SU-DHL-6 (cell line): Measurements from ENCODE around the gene NEGR1.

Source experiments
- H2AFZ ChIP-seq: fragments of 200-600 bp; sonication (generic); 2 replicates; pipeline ENCODE4 v1.6.1; 2014; ENCODE audit warnings: low read depth, mild to moderate bottlenecking, moderate library complexity, mixed read lengths, antibody characterized with exemption, low read length; ENCODE audit not compliant: severe bottlenecking
- H3F3A ChIP-seq: fragments of 200-600 bp; shearing (Covaris generic); 2 replicates; pipeline ENCODE4 v1.6.0; 2016; ENCODE audit warnings: antibody characterized with exemption, mild to moderate bottlenecking; ENCODE audit not compliant: insufficient read depth
- H3K27ac ChIP-seq: fragments of 200-600 bp; sonication (generic); 2 replicates; pipeline ENCODE4 v1.5.1; 2016; ENCODE audit warnings: low read depth, mild to moderate bottlenecking, low read length, moderate library complexity, mixed read lengths
- H3K27me3 ChIP-seq: fragments of 200-600 bp; sonication (generic), shearing (Covaris generic); 2 replicates; pipeline ENCODE4 v1.6.0; 2014; ENCODE audit warnings: mild to moderate bottlenecking, low read length
- H3K36me3 ChIP-seq: fragments of 200-600 bp; sonication (generic); 2 replicates; pipeline ENCODE4 v1.6.1; 2014; ENCODE audit warnings: mild to moderate bottlenecking, low read length, mixed read lengths
- H3K4me2 ChIP-seq: fragments of 300-600, 200-600 bp; shearing (Covaris generic), sonication (generic); 2 replicates; pipeline ENCODE4 v1.6.0; 2014; ENCODE audit warnings: low read length, low read depth, mild to moderate bottlenecking; ENCODE audit not compliant: poor library complexity, severe bottlenecking
- H3K4me3 ChIP-seq: fragments of 200-600 bp; sonication (generic); 2 replicates; pipeline ENCODE4 v1.5.1; 2014; ENCODE audit warnings: antibody characterized with exemption, low read length, mild to moderate bottlenecking, mixed read lengths; ENCODE audit not compliant: insufficient read depth, poor library complexity, severe bottlenecking
- H3K79me2 ChIP-seq: fragments of 200-600 bp; sonication (generic); 2 replicates; pipeline ENCODE4 v1.6.1; 2014; ENCODE audit warnings: mild to moderate bottlenecking, low read length, moderate library complexity; ENCODE audit not compliant: insufficient read depth
- H3K9ac ChIP-seq: fragments of 200-600 bp; sonication (generic); 2 replicates; pipeline ENCODE4 v1.7.0; 2014; ENCODE audit warnings: mild to moderate bottlenecking, low read length
- H3K9me2 ChIP-seq: fragments of 200-600 bp; sonication (generic); replicated peaks from 2 replicates; pipeline ENCODE4 v1.6.1; 2014; ENCODE audit warnings: low read length; ENCODE audit not compliant: insufficient read depth
- H3K9me3 ChIP-seq: fragments of 200-600 bp; sonication (generic); 2 replicates; pipeline ENCODE4 v1.6.1; 2014; ENCODE audit warnings: low read length, mixed read lengths; ENCODE audit not compliant: insufficient read depth
- H4K20me1 ChIP-seq: fragments of 200-600 bp; sonication (generic); 2 replicates; pipeline ENCODE4 v1.6.1; 2014; ENCODE audit warnings: low read depth, mild to moderate bottlenecking, antibody characterized with exemption, low read length, moderate library complexity, mixed read lengths
- EZH2phosphoT487 ChIP-seq: fragments of 200-600 bp; sonication (generic), shearing (Covaris generic); conservative IDR thresholded peaks from 2 replicates; pipeline ENCODE4 v1.6.1; 2018; ENCODE audit warnings: mild to moderate bottlenecking, antibody characterized with exemption, low read length, moderate library complexity, mixed read lengths
- TF ChIP-seq, protein P1 (sequence below): fragments of 200-600 bp; sonication (generic); IDR thresholded peaks from one replicate; pipeline ENCODE4 v1.5.1; 2017; ENCODE audit warnings: antibody characterized with exemption, mild to moderate bottlenecking, low read length, moderate library complexity; ENCODE audit not compliant: insufficient read depth, poor library complexity, severe bottlenecking

The NEGR1 gene

DNA sequence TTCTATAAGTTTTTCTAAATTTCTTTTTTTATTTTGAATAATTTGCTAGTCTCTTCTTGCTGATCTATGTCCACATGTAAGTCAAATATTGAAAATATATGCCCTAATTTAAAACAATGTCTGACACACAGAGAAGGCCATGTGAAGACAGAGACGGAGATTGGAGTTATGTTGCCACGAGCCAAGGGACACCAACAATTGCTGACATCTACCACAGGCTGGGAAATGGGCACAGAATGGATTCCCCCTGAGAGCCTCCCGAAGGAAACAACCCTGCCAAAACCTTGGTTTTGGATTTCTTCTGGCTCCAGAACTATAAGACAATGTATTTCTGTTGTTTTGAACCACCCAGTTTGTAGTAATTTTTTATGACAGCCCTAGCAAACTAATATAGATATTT is 716.5 kb downstream of the NEGR1 start:
- H2AFZ ChIP-seq, result no peak overlapping the region
- H3K79me2 ChIP-seq, result no peaks in the 10 kb centered on the region

DNA sequence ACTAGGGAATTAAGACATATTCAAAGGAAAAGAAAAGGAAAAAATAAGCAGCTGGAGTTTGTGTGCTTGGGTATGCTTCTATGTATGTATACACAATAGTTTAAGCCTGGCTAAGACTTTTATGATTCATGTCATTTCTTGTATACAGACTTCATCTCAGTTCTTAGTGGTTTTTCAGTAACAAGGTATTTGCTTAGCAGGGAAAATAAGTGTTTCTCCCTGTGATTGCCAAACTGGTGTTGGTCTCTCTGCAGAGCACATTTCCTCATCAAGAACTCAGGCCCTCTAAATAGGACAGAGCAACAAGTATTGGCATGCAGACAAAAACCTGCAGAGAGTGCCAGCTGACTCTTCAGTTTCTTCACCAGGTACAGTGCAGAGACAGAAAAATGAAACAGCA is 717.1 kb downstream of the NEGR1 start:
- H3K36me3 ChIP-seq, result no peaks in the 10 kb centered on the region
- no peaks in the 10 kb centered on the region for H3K27me3 ChIP-seq
- no peaks in the 10 kb centered on the region for H3F3A ChIP-seq
- H4K20me1 ChIP-seq, result no peaks in the 10 kb centered on the region
- no peaks in the 10 kb centered on the region for H3K9me3 ChIP-seq
- no peak overlapping the region for H3K4me2 ChIP-seq
- H3K9me2 ChIP-seq, result no peaks in the 10 kb centered on the region
- H3K9ac ChIP-seq, result no peak overlapping the region
- TF ChIP-seq, protein P1, sequence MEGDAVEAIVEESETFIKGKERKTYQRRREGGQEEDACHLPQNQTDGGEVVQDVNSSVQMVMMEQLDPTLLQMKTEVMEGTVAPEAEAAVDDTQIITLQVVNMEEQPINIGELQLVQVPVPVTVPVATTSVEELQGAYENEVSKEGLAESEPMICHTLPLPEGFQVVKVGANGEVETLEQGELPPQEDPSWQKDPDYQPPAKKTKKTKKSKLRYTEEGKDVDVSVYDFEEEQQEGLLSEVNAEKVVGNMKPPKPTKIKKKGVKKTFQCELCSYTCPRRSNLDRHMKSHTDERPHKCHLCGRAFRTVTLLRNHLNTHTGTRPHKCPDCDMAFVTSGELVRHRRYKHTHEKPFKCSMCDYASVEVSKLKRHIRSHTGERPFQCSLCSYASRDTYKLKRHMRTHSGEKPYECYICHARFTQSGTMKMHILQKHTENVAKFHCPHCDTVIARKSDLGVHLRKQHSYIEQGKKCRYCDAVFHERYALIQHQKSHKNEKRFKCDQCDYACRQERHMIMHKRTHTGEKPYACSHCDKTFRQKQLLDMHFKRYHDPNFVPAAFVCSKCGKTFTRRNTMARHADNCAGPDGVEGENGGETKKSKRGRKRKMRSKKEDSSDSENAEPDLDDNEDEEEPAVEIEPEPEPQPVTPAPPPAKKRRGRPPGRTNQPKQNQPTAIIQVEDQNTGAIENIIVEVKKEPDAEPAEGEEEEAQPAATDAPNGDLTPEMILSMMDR, result no peak
- TF ChIP-seq EZH2phosphoT487, result no peak
- H3K27ac ChIP-seq, result no peak overlapping the region
- no peaks in the 10 kb centered on the region for H3K79me2 ChIP-seq
- H2AFZ ChIP-seq, result no peak overlapping the region
- H3K4me3 ChIP-seq, result no peak overlapping the region

More for the DNA sequence above, 716.5 kb downstream of the NEGR1 start:
- Histone ChIP-seq H3K27ac (no peak overlapping the region), H3K9me2 (no peaks in the 10 kb centered on the region), H3K4me2 (no peak overlapping the region), H3K9ac (no peak overlapping the region), H3K36me3 (no peaks in the 10 kb centered on the region), H3K4me3 (no peak overlapping the region), H4K20me1 (no peaks in the 10 kb centered on the region), H3F3A (no peaks in the 10 kb centered on the region), H3K27me3 (no peaks in the 10 kb centered on the region), H3K9me3 (no peaks in the 10 kb centered on the region)
- no peak for TF ChIP-seq EZH2phosphoT487
- TF ChIP-seq, protein P1, result no peak

DNA sequence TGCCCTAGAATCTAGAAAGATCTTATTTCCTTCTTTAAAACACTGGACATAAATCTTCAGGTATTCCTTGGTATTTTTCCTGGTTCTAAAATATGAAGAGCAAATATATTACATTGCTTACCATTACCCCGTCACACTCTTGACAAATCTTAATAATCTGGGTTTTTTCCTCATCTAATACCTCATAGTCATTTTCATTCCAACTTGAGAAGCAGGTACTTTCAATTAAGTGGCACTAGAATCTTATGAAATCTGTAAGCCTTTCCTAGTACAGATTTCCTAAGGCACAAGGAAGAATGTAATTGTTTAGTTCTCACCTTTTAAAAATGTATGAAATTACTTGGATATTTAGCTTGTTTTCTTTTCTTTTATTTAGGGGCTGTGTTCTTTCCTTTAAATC is 720.0 kb downstream of the NEGR1 start:
- no peaks in the 10 kb centered on the region for H3K79me2 ChIP-seq
- no peak overlapping the region for H3K9ac ChIP-seq
- no peaks in the 10 kb centered on the region for H3K27me3 ChIP-seq
- no peaks in the 10 kb centered on the region for H3K9me3 ChIP-seq
- no peak overlapping the region for H3K27ac ChIP-seq
- H3F3A ChIP-seq, result no peaks in the 10 kb centered on the region
- no peaks in the 10 kb centered on the region for H3K9me2 ChIP-seq
- no peak for TF ChIP-seq EZH2phosphoT487
- TF ChIP-seq, protein P1, result no peak
- H3K4me2 ChIP-seq, result no peak overlapping the region
- no peaks in the 10 kb centered on the region for H3K36me3 ChIP-seq
- no peaks in the 10 kb centered on the region for H4K20me1 ChIP-seq
- H3K4me3 ChIP-seq, result no peak overlapping the region
- no peak overlapping the region for H2AFZ ChIP-seq

DNA sequence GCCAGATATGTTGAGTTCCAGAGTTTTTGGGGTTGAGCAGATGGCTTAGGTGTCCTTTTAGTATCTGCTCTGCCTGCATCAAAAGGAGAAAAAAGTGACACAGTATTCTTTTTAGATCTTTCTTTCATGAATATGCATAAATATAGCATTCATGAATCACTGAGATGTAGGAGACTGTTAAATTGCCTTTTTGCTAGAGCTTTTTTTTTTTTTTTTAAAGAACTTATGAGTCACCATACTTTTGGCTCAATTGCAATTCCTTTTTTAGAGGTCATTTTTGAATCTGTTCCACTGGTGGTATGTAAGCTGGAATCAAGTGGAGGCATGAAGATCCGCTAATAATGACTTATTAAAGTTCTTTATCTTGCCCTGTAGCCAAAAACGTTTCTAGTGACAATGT is 720.6 kb downstream of the NEGR1 start:
- H3K4me2 ChIP-seq, result no peak overlapping the region
- no peaks in the 10 kb centered on the region for H3F3A ChIP-seq
- H2AFZ ChIP-seq, result no peak overlapping the region

More for the DNA sequence above, 720.6 kb downstream of the NEGR1 start:
- Histone ChIP-seq H3K9ac (no peak overlapping the region), H4K20me1 (no peaks in the 10 kb centered on the region), H3K4me3 (no peak overlapping the region), H3K9me2 (no peaks in the 10 kb centered on the region), H3K36me3 (no peaks in the 10 kb centered on the region), H3K9me3 (no peaks in the 10 kb centered on the region), H3K27me3 (no peaks in the 10 kb centered on the region), H3K79me2 (no peaks in the 10 kb centered on the region), H3K27ac (no peak overlapping the region)
- TF ChIP-seq, protein P1, result no peak
- no peak for TF ChIP-seq EZH2phosphoT487
